SK-N-SH treated with all-trans-retinoic acid at 6 μM for 48 hours (cell line): Measurements from ENCODE around the gene FTH1.

Experiments
- ATAC-seq: fragments of 200-7000 bp; cut with Tn5 transposase; 3 replicates; pipeline ENCODE4 v1.9.1; 2020; ENCODE audit warnings: mild to moderate bottlenecking, moderate library complexity
- ARNTL ChIP-seq: fragments of 450-650 bp; formaldehyde crosslinking; IDR thresholded peaks from 2 replicates; pipeline ENCODE4 v1.5.0; 2020; ENCODE audit warnings: low read depth, mild to moderate bottlenecking, moderate library complexity, borderline replicate concordance
- CREB5 ChIP-seq: fragments of 250-450 bp; sonication (Bioruptor Pico); IDR thresholded peaks from 2 replicates; pipeline ENCODE4 v1.5.1; 2020; ENCODE audit warnings: low read depth, mild to moderate bottlenecking, moderate library complexity
- CSRNP3 ChIP-seq: fragments of 250-450 bp; sonication (Bioruptor Pico); IDR thresholded peaks from 2 replicates; pipeline ENCODE4 v1.5.1; 2021; ENCODE audit warnings: mild to moderate bottlenecking, moderate library complexity
- GLIS3 ChIP-seq: fragments of 250-450 bp; sonication (Bioruptor Pico); IDR thresholded peaks from 2 replicates; pipeline ENCODE4 v1.5.0; 2020; ENCODE audit warnings: mild to moderate bottlenecking, moderate library complexity
- ISL1 ChIP-seq: fragments of 250-450 bp; sonication (Bioruptor Pico); IDR thresholded peaks from 2 replicates; pipeline ENCODE4 v2.1.2; 2022; ENCODE audit warnings: mild to moderate bottlenecking, moderate library complexity
- OSR1 ChIP-seq: fragments of 250-450 bp; sonication (Bioruptor Pico); IDR thresholded peaks from 2 replicates; pipeline ENCODE4 v1.8.0; 2022; ENCODE audit warnings: moderate library complexity, mild to moderate bottlenecking, inconsistent platforms
- PATZ1 ChIP-seq: fragments of 250-450 bp; sonication (Bioruptor Pico); IDR thresholded peaks from 2 replicates; pipeline ENCODE4 v1.8.0; 2020; ENCODE audit warnings: mild to moderate bottlenecking, moderate library complexity, borderline replicate concordance
- PPARA ChIP-seq: fragments of 250-450 bp; sonication (Bioruptor Pico); IDR thresholded peaks from 2 replicates; pipeline ENCODE4 v1.5.0; 2020; ENCODE audit warnings: mild to moderate bottlenecking, borderline replicate concordance
- RARB ChIP-seq: fragments of 250-450 bp; sonication (Bioruptor Pico); IDR thresholded peaks from 2 replicates; pipeline ENCODE4 v1.8.0; 2021; ENCODE audit warnings: mild to moderate bottlenecking, moderate library complexity
- SNAI2 ChIP-seq: fragments of 250-450 bp; sonication (Bioruptor Pico); IDR thresholded peaks from 2 replicates; pipeline ENCODE4 v1.5.0; 2020; ENCODE audit warnings: mild to moderate bottlenecking, moderate library complexity
- TCF4 ChIP-seq: fragments of 250-450 bp; sonication (Bioruptor Pico); IDR thresholded peaks from 2 replicates; pipeline ENCODE4 v1.8.0; 2021; ENCODE audit warnings: mild to moderate bottlenecking, moderate library complexity, borderline replicate concordance
- ZC3H10 ChIP-seq: fragments of 250-450 bp; sonication (Bioruptor Pico); IDR thresholded peaks from 2 replicates; pipeline ENCODE4 v1.5.1; 2021; ENCODE audit warnings: mild to moderate bottlenecking, moderate library complexity
- ZFP3 ChIP-seq: fragments of 250-450 bp; sonication (Bioruptor Pico); IDR thresholded peaks from 2 replicates; pipeline ENCODE4 v1.5.0; 2020; ENCODE audit warnings: mild to moderate bottlenecking, moderate library complexity
- ZNF565 ChIP-seq: fragments of 450-650 bp; formaldehyde crosslinking; conservative IDR thresholded peaks from 2 replicates; pipeline ENCODE4 v1.5.0; 2020; ENCODE audit warnings: low read depth, mild to moderate bottlenecking, moderate library complexity
- ZNF70 ChIP-seq: fragments of 450-650 bp; formaldehyde crosslinking; IDR thresholded peaks from 2 replicates; pipeline ENCODE4 v1.5.0; 2020; ENCODE audit warnings: mild to moderate bottlenecking, moderate library complexity

FTH1 gene

GRCh38 chr11:61957021-61957770, 10.2 kb downstream of the FTH1 start:
- no peak for ATAC-seq
- TF ChIP-seq TCF4 (CRISPR knock-in tag) (no peak), SNAI2 (no peak), ZFP3 (no peak), ISL1 (CRISPR knock-in tag) (no peak), OSR1 (no peak), PATZ1 (CRISPR knock-in tag) (no peak), ZC3H10 (CRISPR knock-in tag) (no peak), PPARA (CRISPR knock-in tag) (no peak), GLIS3 (CRISPR knock-in tag) (no peak), RARB (CRISPR knock-in tag) (no peak), ARNTL (CRISPR knock-in tag) (no peak)

GRCh38 chr11:61956191-61957020, 11.0 kb downstream of the FTH1 start:
- TF ChIP-seq GLIS3 (CRISPR knock-in tag) = no peak
- no peak for TF ChIP-seq CREB5 (CRISPR knock-in tag)
- TF ChIP-seq ZFP3 = no peak
- ATAC-seq = no peak

GRCh38 chr11:61955422-61956135, 11.9 kb downstream of the FTH1 start:
- ATAC-seq = no peak
- TF ChIP-seq RARB (CRISPR knock-in tag) (no peak), PATZ1 (CRISPR knock-in tag) (no peak), ZNF70 (CRISPR knock-in tag) (no peak), ISL1 (CRISPR knock-in tag) (no peak), ZFP3 (no peak), CSRNP3 (CRISPR knock-in tag) (no peak), ZNF565 (CRISPR knock-in tag) (no peak), CREB5 (CRISPR knock-in tag) (no peak), TCF4 (CRISPR knock-in tag) (no peak), ARNTL (CRISPR knock-in tag) (no peak)
- TF ChIP-seq, all 23 proteins: peak for 0

- ATAC-seq = no peak
These were observed 12.5 kb downstream of the FTH1 start for GRCh38 chr11:61954851-61955421.

More at GRCh38 chr11:61954851-61955421, 12.5 kb downstream of the FTH1 start:
- TF ChIP-seq GLIS3 (CRISPR knock-in tag) (no peak), ZNF565 (CRISPR knock-in tag) (no peak)
- TF ChIP-seq, all 23 proteins: peak for 0
